ENCODE data around the gene RYR3.

DNA sequence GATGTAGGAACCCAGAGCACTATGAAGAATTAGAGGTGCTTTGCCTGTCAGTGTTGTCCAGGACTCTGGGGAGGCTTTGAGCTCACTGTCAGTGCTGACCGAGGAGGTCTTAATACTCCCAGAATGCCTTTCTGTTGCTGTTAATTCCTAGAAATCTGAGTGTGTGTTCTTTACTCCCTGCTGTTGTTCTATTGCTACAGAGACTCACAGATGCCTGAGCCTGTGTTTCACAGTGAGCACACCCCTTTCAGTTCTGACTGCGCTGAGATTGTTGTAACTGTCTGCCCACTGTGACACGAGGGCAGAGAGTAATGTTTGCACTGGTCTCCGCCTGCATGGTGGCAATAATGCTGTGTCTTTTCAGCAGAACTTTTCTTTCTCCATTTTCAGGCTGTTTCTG, 162.9 kb downstream of the RYR3 start:
- TF ChIP-seq EP300 (IDR thresholded peaks at IDR 0.05): no peak
- TF ChIP-seq, protein P1, sequence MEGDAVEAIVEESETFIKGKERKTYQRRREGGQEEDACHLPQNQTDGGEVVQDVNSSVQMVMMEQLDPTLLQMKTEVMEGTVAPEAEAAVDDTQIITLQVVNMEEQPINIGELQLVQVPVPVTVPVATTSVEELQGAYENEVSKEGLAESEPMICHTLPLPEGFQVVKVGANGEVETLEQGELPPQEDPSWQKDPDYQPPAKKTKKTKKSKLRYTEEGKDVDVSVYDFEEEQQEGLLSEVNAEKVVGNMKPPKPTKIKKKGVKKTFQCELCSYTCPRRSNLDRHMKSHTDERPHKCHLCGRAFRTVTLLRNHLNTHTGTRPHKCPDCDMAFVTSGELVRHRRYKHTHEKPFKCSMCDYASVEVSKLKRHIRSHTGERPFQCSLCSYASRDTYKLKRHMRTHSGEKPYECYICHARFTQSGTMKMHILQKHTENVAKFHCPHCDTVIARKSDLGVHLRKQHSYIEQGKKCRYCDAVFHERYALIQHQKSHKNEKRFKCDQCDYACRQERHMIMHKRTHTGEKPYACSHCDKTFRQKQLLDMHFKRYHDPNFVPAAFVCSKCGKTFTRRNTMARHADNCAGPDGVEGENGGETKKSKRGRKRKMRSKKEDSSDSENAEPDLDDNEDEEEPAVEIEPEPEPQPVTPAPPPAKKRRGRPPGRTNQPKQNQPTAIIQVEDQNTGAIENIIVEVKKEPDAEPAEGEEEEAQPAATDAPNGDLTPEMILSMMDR (IDR thresholded peaks at IDR 0.05): no peak
- no peak for TF ChIP-seq POLR2A (IDR thresholded peaks at IDR 0.05; ENCODE audit: low read depth)

Measured in esophagus muscularis mucosa (tissue), 4 donors.